Measurements from ENCODE around the gene NME4.

NME4 gene

GRCh38 chr16:363766-364490, 33.1 kb upstream of the NME4 start:
- no peak for DNase-seq (ENCODE audit: low read depth, low spot score)

DNA sequence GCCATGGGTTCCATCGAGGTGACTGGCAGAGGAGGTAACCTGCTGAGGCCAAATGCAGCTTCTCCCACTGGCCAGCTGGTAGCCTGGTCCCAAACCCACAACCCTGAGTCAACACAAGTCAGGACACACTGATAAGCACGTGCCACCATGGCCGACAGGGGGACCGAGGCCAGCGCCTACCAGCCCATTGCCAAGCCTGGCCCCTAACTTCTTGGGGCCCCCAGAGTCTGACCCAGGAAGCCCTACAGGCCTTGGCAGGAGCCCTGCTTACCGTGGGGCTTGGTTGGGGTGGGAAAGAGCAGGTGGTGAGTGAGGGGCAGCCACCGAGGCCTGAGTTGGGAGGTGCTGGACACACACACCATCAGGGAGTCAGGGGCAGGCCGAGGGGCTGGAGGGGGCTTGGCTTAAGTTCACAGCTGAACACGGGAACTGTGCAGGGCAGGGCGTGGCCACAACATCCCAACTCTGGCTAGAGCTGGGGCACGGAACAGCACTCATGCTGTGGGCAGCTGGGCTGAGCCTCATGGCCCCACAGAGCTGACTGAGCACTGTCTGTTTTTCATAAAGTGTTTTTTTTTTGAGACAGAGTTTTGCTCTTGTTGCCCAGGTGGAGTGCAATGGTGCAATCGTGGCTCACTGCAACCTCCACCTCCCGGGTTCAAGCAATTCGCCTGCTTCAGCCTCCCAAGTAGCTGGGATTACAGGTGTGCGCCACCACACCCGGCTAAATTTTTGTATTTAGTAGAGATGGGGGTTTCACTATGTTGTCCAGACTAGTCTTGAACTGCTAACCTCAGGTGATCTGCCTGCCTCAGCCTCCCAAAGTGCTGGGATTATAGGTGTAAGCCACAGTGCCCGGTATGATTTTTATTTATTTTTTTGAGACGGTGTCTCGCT, 32.2 kb upstream of the NME4 start:
- no peak for DNase-seq (ENCODE audit: low read depth, low spot score)

GRCh38 chr16:366476-366875, 30.5 kb upstream of the NME4 start:
- DNase-seq (ENCODE audit: low read depth, low spot score) = no peak

DNA sequence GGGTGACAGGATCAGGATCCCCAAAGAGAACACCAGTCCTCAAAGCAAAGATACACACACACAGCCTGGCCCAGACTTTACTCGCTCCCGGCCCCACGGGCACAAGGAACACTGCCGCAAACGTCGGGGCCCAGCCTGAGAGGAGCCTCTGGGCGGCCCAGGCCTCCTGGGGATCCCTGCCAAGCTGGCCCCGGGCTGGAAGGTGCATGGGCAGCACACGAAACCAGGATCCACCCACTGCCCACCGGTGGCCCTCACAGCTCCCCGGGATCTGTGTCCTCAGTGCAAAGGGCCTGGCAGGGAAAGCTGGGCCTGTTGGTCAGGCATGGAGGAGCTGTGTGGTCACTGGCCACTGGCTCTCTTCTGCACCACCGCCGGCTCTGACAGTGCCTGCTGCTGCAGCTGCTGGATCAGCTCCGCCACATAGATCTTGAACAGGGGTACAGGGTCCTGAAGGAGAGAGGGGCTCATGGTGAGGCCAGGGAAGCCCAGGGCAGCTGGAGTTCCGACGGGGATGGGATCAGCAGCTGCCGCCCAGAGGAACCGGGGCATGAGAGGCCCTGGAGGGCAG, 29.6 kb upstream of the NME4 start:
- DNase-seq (ENCODE audit: low read depth, low spot score) = no peak

DNA sequence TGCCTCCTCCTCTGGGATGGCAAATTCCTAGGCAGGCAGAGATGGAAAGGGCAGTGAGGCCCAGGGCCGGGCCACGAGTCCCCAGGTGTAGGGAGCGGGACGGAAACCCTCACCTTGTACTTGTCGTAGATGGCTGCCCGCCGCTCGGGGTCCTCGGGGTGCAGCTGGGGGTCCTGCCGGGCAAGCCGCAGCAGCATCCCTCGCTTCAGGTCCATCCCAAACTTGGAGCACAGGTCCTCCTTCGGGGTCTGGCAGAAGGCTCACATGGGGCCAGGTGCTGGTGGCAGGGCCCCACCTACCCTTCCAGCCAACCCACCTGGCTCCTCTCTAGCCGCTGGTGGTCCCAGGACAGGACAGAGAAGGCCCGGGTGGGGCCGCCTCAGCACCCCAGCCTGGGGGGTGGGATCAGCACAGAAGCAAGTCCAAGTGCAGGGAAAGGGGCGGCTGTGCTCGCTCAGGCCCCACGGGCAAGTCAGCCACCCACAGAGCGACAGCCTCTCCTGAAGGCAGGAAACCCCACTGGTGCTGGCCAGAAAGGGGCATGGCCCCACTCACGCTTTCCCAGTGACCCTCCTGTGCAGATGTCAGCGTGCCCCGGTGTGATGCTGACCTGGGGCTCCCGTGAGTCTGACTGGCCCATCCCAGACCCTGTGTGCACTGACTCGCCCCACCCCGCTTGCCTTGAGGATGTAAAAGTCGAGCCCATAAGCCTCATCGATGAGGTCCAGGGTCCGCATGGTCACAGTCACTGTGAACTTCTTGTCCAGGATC, 28.4 kb upstream of the NME4 start:
- no peak for DNase-seq (ENCODE audit: low read depth, low spot score)

GRCh38 chr16:369275-369865, 27.6 kb upstream of the NME4 start:
- DNase-seq (ENCODE audit: low read depth, low spot score) = no peak

GRCh38 chr16:369866-370436, 27.0 kb upstream of the NME4 start:
- DNase-seq (ENCODE audit: low read depth, low spot score) = no peak

- peak; percentile 85 for DNase-seq (ENCODE audit: low read depth, low spot score)
Observed at GRCh38 chr16:370443-370842, 26.6 kb upstream of the NME4 start, which contains the start of gene MRPL28. Gene MRPL28, minus strand, starts transcription at chr16:370538. Its CDS starts 320 bp downstream, at chr16:370218.

GRCh38 chr16:370979-371514, 26.0 kb upstream of the NME4 start:
- no peak for DNase-seq (ENCODE audit: low read depth, low spot score)

DNA sequence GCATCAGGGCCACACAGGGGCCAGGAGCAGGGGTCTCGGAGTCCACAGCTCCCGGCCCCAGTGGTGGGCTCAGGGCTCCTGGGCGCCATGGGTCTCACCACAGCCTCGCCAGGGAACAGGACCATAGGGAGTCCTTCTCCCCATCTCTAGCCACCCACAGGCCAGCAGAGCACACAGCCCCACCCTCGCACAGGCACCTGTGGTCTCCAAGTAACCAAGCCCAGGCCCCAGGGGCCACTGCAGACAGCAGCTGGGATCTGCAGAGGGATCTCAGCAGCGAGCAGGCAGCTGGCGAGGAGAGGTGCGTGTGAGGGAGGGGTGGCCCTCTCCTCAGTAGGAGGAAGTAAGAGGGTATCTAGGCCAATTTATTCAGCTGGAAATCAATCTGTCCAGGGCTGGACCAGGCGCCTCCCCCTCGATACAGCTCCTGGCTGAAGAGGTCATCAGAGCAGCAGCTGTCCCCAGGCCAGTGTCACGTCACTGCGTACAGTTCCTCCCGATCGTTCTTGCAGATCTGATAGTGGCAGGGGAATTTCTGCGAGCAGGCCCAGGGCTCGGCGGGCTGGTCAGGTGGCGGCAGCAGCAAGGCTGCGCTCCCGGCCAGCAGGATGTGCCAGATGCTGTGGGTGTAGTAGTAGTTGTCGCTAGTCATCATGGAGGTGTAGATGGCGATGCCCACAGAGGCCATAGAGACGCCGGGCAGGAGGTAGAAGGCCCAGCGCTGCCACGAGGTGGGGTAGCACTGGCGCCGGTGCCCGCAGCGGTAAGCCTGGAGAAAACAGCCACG, 25.3 kb upstream of the NME4 start:
- DNase-seq (ENCODE audit: low read depth, low spot score) = no peak

DNA sequence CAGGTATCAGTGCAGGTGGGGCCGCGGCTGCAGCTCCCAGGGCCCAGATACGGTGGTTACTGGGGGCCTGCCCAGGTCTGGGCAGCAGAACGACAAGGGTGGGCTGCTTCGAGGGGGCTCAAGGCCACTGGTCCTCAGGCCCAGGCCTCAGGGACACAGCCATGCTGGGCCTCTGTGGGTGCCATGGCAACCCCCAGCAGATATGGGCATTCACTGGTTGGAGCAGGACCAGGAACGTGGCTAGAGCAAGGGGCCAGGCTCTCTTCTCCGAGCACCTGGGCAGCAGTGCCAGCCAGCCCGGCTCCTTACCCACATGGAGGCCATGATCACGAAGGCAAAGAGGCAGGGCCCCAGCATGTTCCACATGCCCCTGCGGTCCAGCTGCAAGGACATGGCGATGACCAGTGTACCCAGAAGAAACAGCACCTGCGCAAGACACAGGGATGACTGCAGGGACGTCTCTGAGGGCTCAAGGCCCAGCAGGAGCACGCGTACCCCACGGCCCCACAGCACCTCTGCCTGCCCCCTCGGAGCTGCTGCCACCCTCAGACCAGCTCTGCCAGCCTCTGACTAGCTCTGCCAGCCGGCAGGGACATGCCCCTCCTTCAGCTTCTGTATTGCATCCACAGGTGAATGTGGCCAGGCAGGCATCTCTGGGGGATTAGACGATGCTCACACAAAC, 24.6 kb upstream of the NME4 start:
- no peak for DNase-seq (ENCODE audit: low read depth, low spot score)

DNA sequence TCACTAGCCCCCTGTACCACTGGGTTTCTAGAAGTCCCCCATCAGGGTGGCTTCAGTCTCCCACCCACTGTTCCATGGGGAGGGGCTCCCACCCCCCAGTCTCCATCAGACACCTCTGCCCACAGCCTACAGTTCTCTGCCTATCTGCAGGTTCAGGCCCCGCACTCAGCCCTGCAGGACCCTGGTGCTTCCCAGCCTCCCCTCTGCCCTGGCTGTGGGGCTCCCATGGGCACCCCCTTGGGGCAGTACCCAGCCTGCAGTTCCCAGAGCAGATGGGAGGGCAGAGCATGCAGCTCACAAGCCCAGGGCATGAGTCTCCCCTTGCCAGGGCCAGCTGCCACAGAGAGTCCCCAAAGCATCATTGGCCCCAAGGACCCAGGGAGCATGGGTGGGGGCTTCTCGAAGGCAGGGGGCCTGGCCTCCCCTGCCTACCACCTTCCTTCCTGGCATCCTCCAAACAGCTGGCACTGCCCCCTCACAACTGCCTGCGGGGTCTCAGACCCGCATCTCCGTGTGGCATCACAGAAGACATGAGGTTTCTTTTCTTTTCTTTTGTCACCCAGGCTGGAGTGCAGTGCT, 23.9 kb upstream of the NME4 start:
- no peak for DNase-seq (ENCODE audit: low read depth, low spot score)

DNA sequence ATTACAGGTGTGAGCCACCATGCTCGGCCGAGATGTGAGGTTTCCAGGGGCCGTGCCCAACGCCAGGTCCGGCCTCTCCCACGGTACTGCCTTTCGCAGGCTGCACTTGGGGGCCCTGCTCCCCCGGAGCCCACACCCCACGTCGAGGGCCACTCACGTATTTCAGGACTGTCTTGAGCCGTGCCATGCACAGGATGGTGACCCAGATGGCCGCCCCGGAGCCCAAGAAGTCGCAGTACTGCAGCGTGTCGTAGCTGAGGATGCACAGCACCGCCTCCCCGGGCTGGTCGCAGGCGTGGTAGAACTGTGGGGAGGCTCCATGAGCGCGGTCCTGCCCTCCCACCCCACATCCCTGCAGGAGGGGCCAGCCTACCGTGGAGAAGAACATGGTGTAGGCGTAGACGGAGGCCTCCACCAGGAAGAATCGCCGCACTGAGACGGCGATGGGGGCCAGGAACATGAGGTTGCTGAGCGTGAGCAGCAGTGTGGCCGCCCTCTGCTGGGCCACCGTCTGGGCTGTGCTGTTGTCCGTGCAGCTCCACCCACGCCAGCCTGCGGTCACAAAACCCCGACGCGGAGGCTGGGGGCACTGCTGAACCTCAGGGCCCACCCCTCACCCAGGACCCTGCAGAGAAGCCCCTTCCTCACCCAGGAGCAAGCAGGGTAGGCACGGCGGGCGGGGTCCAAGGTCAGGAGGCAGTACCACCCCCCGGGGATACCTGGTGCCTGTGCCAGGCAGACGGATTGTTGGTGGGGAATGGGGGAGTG, 23.0 kb upstream of the NME4 start:
- DNase-seq (ENCODE audit: low read depth, low spot score) = no peak

- no peak for DNase-seq (ENCODE audit: low read depth, low spot score)
Observed at GRCh38 chr16:374616-374926, 22.4 kb upstream of the NME4 start.

DNA sequence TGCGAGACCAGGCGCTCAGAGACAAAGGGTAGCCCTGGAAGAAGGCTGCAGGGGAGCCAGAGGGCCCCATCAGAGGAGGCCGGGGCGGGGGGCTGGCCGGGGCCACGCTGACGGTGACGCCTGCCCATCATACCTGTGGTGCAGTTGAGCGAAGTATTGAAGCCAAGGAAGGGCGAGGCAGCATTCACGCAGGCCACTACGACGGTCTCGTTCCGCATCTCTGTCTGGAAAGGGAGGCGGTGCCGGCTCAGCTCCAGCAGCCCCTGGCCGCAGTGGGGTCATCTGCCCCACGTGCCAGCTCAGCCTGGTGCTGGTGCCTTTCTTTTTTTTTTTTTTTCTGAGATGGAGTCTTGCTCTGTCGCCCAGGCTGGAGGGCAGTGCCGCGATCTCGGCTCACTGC, 21.8 kb upstream of the NME4 start:
- no peak for DNase-seq (ENCODE audit: low read depth, low spot score)

DNA sequence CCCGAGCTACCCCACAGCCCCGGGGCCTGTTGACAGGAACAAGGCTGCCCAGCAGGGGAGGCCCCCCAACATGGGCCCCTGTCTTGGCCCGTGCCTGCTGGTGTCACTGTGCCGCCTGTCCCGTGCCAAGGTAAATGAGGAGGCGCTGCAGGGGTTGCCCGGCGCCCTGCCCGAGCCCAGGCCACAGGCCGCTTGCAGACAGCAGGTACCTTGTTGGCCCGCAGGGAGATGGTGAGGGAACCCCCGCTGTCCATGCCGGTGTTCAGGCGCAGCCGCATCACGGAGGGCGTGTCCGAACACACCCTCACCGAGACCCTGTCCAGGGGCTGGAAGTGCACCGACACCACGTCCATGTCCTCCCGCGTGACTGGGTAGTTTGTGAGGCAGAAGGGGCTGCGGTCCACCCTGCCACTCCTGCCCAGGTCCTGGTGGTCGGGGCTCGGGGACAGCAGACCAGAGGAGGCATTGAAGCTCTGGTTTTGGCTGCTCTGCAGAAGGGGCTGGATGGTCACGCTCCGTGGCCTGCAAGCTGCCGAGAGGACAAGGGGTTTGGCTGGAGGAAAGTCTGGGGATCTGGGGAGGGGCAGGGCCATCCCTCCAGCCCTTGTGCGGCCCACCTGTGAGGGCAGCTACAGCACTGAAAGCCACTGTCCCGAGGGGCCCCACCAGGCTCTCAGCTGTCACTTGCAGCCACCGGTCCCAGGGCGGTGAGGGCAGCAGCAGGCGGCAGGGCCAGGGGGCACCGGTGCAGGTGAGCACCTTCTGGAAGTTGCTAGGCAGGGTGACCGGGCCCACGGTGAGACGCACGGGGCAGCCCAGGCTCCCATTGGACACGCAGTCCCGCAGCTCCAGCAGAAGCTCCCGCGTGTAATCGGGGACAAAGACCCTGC, 20.8 kb upstream of the NME4 start:
- no peak for DNase-seq (ENCODE audit: low read depth, low spot score)

GRCh38 chr16:376817-377418, 20.1 kb upstream of the NME4 start:
- DNase-seq (ENCODE audit: low read depth, low spot score) = no peak
